Sigmoid colon (tissue), 7 donors: Measurements from ENCODE around the gene MRAS. TPM values are rescaled to one million over a fixed set of nuclear protein-coding genes. Genes with fewer than 3 reads are reported as not detected.
A peak's percentile ranks its signal among the peaks of the same experiment; 100 is the strongest.
"Not testable (repeated sequence)": the region's sequence is repeated elsewhere in the genome, so short reads cannot be mapped to it uniquely, and the experiment has no call there.

Experiments
- DNase-seq: peaks from one replicate; pipeline ENCODE4 v3.0.0-alpha.2; 2019
- H3K27ac ChIP-seq, 4 donors: fragments of 200-600 bp; sonication (generic); one replicate each; pipeline ENCODE4 v1.5.1; 2016 to 2019; ENCODE audit warnings: mild to moderate bottlenecking in 1 of 4
- H3K27me3 ChIP-seq, 3 donors: fragments of 200-600 bp; sonication (generic); one replicate each; pipeline ENCODE4 v1.5.1; 2019; ENCODE audit warnings: mild to moderate bottlenecking in 1 of 3
- H3K36me3 ChIP-seq, 4 donors: fragments of 200-600 bp; sonication (generic); one replicate each; pipeline ENCODE4 v1.5.1; 2016 to 2019
- H3K4me1 ChIP-seq, 4 donors: fragments of 200-600 bp; sonication (generic); one replicate each; pipeline ENCODE4 v1.5.1; 2017 to 2019
- H3K4me3 ChIP-seq, 4 donors: fragments of 200-600 bp; sonication (generic); one replicate each; pipeline ENCODE4 v1.5.1; 2017 to 2019; ENCODE audit warnings: mild to moderate bottlenecking in 2 of 4, moderate library complexity in 1 of 4
- H3K9me3 ChIP-seq, 4 donors: fragments of 200-600 bp in 3 of 4; sonication (generic) in 3 of 4; one replicate each; pipeline versions ENCODE4 v1.5.1 to v1.6.1; 2013 to 2019
- CTCF ChIP-seq, 4 experiments: fragments of 450-650 bp in 3 of 4; fragments of 200-600 bp in 1 of 4; IDR thresholded peaks; one replicate each; pipeline ENCODE4 v1.5.1; 2016 to 2019; ENCODE audit warnings: antibody characterized with exemption in 4 of 4, mild to moderate bottlenecking in 3 of 4, moderate library complexity in 2 of 4
- EP300 ChIP-seq, 4 donors: sonication (generic); formaldehyde crosslinking; IDR thresholded peaks; one replicate each; pipeline ENCODE4 v1.6.1; 2017; ENCODE audit warnings: antibody characterized with exemption in 4 of 4
- POLR2A ChIP-seq, 2 donors: fragments of 450-650 bp; IDR thresholded peaks; one replicate each; pipeline ENCODE4 v1.6.1; 2016; ENCODE audit warnings: antibody characterized with exemption in 2 of 2, mild to moderate bottlenecking in 2 of 2, moderate library complexity in 2 of 2
- POLR2AphosphoS5 ChIP-seq, 4 donors: sonication (generic); formaldehyde crosslinking; IDR thresholded peaks; one replicate each; pipeline ENCODE4 v1.6.1; 2017; ENCODE audit warnings: antibody characterized with exemption in 4 of 4
- WGBS, 2 donors: extraction: QIAGEN DNeasy Blood & Tissue Kit; methylation state at CpG; one replicate each; pipeline ENCODE4 v1.1.7; 2013; 5-methylcytosine and 5-hydroxymethylcytosine counted together
- intact Hi-C: fragments of 100-400 bp; cut with DNase I; formaldehyde crosslinking; loops from one replicate; pipeline ENCODE4 v1.15.1; 2023
- polyA plus RNA-seq, 3 donors: library from polyadenylated mRNA; stranded (reverse); fragments of 200-250 nt; gene quantifications; one replicate each; pipeline ENCODE4 v1.2.3, GENCODE V29; 2013
- total RNA-seq, 4 donors: library from RNA; depleted of rRNA; stranded (reverse); fragments of >200 nt; gene quantifications; one replicate each; pipeline ENCODE4 v1.1.0, GENCODE V29; 2016
- donor health status: healthy with polysubstance abuse.
- donor health status: Bipolar disorder and iron deficiency.
- donor health status: healthy.

MRAS gene
- total and polyA plus RNA-seq, 7 donors: 3.5 to 36.8 (median 24.4) TPM

GRCh38 chr3:138375447-138375846, 27.1 kb downstream of the MRAS start:
- intact Hi-C loops: no loop called here
- Histone ChIP-seq H3K27me3 (no peaks in the 10 kb centered on the region), H3K27ac (no peak overlapping the region), H3K4me1 (peaks cover 0 to 19% (median 7%) of the 10 kb centered on the region in 4 donors), H3K36me3 (peaks cover 0 to 21% (median 2%) of the 10 kb centered on the region in 4 donors), H3K4me3 (no peak overlapping the region), H3K9me3 (no peaks in the 10 kb centered on the region)
- DNase-seq: peak; percentile 22
- TF ChIP-seq POLR2AphosphoS5 (IDR thresholded peaks at IDR 0.05) (no peak), CTCF (IDR thresholded peaks at IDR 0.05) (no peak), POLR2A (IDR thresholded peaks at IDR 0.05) (no peak), EP300 (IDR thresholded peaks at IDR 0.05) (no peak)
- WGBS, 2 donors: 75 to 77% methylated on average over 4 of the region's 4 CpGs

GRCh38 chr3:138376663-138377062, 28.3 kb downstream of the MRAS start:
- no peaks in the 10 kb centered on the region for H3K9me3 ChIP-seq
- WGBS, 2 donors: 76 to 83% methylated on average over 2 of the region's 2 CpGs
- peaks cover 0 to 21% (median 2%) of the 10 kb centered on the region in 4 donors for H3K36me3 ChIP-seq
- H3K27me3 ChIP-seq: no peaks in the 10 kb centered on the region
- peaks cover 0 to 30% (median 16%) of the 10 kb centered on the region in 4 donors for H3K4me1 ChIP-seq
- TF ChIP-seq CTCF (IDR thresholded peaks at IDR 0.05): no peak
- TF ChIP-seq EP300 (IDR thresholded peaks at IDR 0.05): no peak
- TF ChIP-seq POLR2AphosphoS5 (IDR thresholded peaks at IDR 0.05): no peak
- TF ChIP-seq POLR2A (IDR thresholded peaks at IDR 0.05): no peak
- no peak for DNase-seq
- intact Hi-C loops: no loop called here
- peak overlapping the region in 1 of 4 donors; percentile 15 for H3K27ac ChIP-seq
- H3K4me3 ChIP-seq: no peak overlapping the region

GRCh38 chr3:138377212-138377611, 28.8 kb downstream of the MRAS start:
- H3K9me3 ChIP-seq, H3K27me3 ChIP-seq, H3K4me3 ChIP-seq, intact Hi-C loops: not testable (repeated sequence)
- peak; percentile 42 for DNase-seq
- Histone ChIP-seq H3K27ac (peak overlapping the region in 1 of 4 donors; percentile 15), H3K4me1 (peaks cover 0 to 35% (median 21%) of the 10 kb centered on the region in 4 donors), H3K36me3 (peaks cover 0 to 21% (median 2%) of the 10 kb centered on the region in 4 donors)
- 94 to 95% methylated on average over 11 of the region's 11 CpGs for WGBS, 2 donors

GRCh38 chr3:138377804-138378203, 29.4 kb downstream of the MRAS start:
- Histone ChIP-seq H3K27ac (no peak overlapping the region), H3K27me3 (no peaks in the 10 kb centered on the region), H3K4me3 (no peak overlapping the region), H3K4me1 (peaks cover 0 to 41% (median 27%) of the 10 kb centered on the region in 4 donors), H3K36me3 (peaks cover 0 to 21% (median 2%) of the 10 kb centered on the region in 4 donors), H3K9me3 (no peaks in the 10 kb centered on the region)
- no peak for DNase-seq
- TF ChIP-seq EP300 (IDR thresholded peaks at IDR 0.05) (no peak), POLR2AphosphoS5 (IDR thresholded peaks at IDR 0.05) (no peak)
- intact Hi-C loops: no loop called here
- 79 to 85% methylated on average over 5 of the region's 5 CpGs for WGBS, 2 donors

- peak; percentile 53 for DNase-seq
- H3K27me3 ChIP-seq: no peaks in the 10 kb centered on the region
- intact Hi-C loops: no loop called here
- TF ChIP-seq POLR2A (IDR thresholded peaks at IDR 0.05): no peak
- TF ChIP-seq CTCF (IDR thresholded peaks at IDR 0.05): no peak
- TF ChIP-seq EP300 (IDR thresholded peaks at IDR 0.05): no peak
- TF ChIP-seq POLR2AphosphoS5 (IDR thresholded peaks at IDR 0.05): no peak
- H3K27ac ChIP-seq: no peak overlapping the region
- H3K36me3 ChIP-seq: peaks cover 0 to 21% (median 1%) of the 10 kb centered on the region in 4 donors
- no peaks in the 10 kb centered on the region for H3K9me3 ChIP-seq
- H3K4me3 ChIP-seq: no peak overlapping the region
- 71 to 85% methylated on average over 5 of the region's 5 CpGs for WGBS, 2 donors
- peaks cover 0 to 45% (median 30%) of the 10 kb centered on the region in 4 donors for H3K4me1 ChIP-seq
Observed at GRCh38 chr3:138378331-138378730, 30.0 kb downstream of the MRAS start.

GRCh38 chr3:138378990-138379389, 30.6 kb downstream of the MRAS start:
- Histone ChIP-seq H3K4me1 (peaks cover 0 to 45% (median 30%) of the 10 kb centered on the region in 4 donors), H3K27ac (no peak overlapping the region), H3K9me3 (no peaks in the 10 kb centered on the region), H3K27me3 (no peaks in the 10 kb centered on the region), H3K4me3 (no peak overlapping the region), H3K36me3 (peaks cover 0 to 21% (median 0%) of the 10 kb centered on the region in 4 donors)
- no peak for DNase-seq
- intact Hi-C loops: no loop called here
- TF ChIP-seq EP300 (IDR thresholded peaks at IDR 0.05) (no peak), CTCF (IDR thresholded peaks at IDR 0.05) (no peak), POLR2A (IDR thresholded peaks at IDR 0.05) (no peak), POLR2AphosphoS5 (IDR thresholded peaks at IDR 0.05) (no peak)
- 89 to 95% methylated on average over 1 of the region's 1 CpG for WGBS, 2 donors
